SK-N-SH (cell line): ENCODE measurements around the gene PSD. TPM values are rescaled to one million over a fixed set of nuclear protein-coding genes. Genes with fewer than 3 reads are reported as not detected.

Experiments used
- CTCF ChIA-PET: fragments of 300-600, 350-600 bp; formaldehyde crosslinking; extraction: SDS; loops from one replicate; lab custom pipeline; 2021; lab: Yijun Ruan, JAX
- POLR2A ChIA-PET: fragments of 350-600 bp; sonication (Branson Sonifier 250); formaldehyde crosslinking; extraction: SDS; loops from one replicate; lab custom pipeline; 2020; ENCODE audit warnings: antibody characterized with exemption, inconsistent platforms; lab: Yijun Ruan, JAX
- DNase-seq: peaks from one replicate; pipeline ENCODE4 v3.0.0; 2012
- H2AFZ ChIP-seq: fragments of 200-600 bp; sonication (generic); 2 replicates; pipeline ENCODE4 v1.8.1; 2016; ENCODE audit warnings: antibody characterized with exemption, mild to moderate bottlenecking, low read depth
- H3F3A ChIP-seq: fragments of 200-600 bp; sonication (generic); replicated peaks from 2 replicates; pipeline ENCODE3; 2016; ENCODE audit warnings: antibody characterized with exemption, mild to moderate bottlenecking; ENCODE audit not compliant: insufficient read depth
- H3K27ac ChIP-seq, 2 experiments: fragments of 200-500 bp in 1 of 2; fragments of 200-600 bp in 1 of 2; sonication (Bioruptor generic) in 1 of 2; sonication (generic), shearing (Covaris generic) in 1 of 2; 2 replicates each; pipeline versions ENCODE4 v1.5.1 to v1.6.1; 2014 to 2016; ENCODE audit warnings: low read depth in 2 of 2, inconsistent platforms in 1 of 2, low read length in 1 of 2, mild to moderate bottlenecking in 1 of 2, mixed read lengths in 1 of 2
- H3K27me3 ChIP-seq: fragments of 200-600 bp; sonication (generic), shearing (Covaris generic); 2 replicates; pipeline ENCODE4 v1.6.1; 2016; ENCODE audit warnings: mixed run types; ENCODE audit not compliant: insufficient read depth
- H3K36me3 ChIP-seq, 2 experiments: fragments of 200-500 bp in 1 of 2; fragments of 200-600 bp in 1 of 2; sonication (Bioruptor generic) in 1 of 2; sonication (generic) in 1 of 2; replicated peaks in 1 of 2; 2 replicates each; pipeline versions ENCODE3 to v1.5.1; 2014 to 2016; ENCODE audit warnings: low read length in 1 of 2, mild to moderate bottlenecking in 1 of 2; ENCODE audit not compliant: insufficient read depth in 2 of 2, control insufficient read depth in 1 of 2
- H3K4me1 ChIP-seq, 2 experiments: fragments of 200-500 bp in 1 of 2; fragments of 200-600 bp in 1 of 2; sonication (Bioruptor generic) in 1 of 2; sonication (generic), shearing (Covaris generic) in 1 of 2; 2 replicates each; pipeline versions ENCODE4 v1.5.1 to v1.6.1; 2014 to 2016; ENCODE audit warnings: low read depth in 1 of 2, low read length in 1 of 2, mixed run types in 1 of 2; ENCODE audit not compliant: insufficient read depth in 2 of 2, control insufficient read depth in 1 of 2
- H3K4me2 ChIP-seq: fragments of 200-600 bp; sonication (generic), shearing (Covaris generic); 2 replicates; pipeline ENCODE4 v1.6.1; 2017; ENCODE audit warnings: mixed run types
- H3K4me3 ChIP-seq, 2 experiments: fragments of 200-500 bp in 1 of 2; fragments of 200-600 bp in 1 of 2; sonication (Bioruptor generic) in 1 of 2; sonication (generic), shearing (Covaris generic) in 1 of 2; 2 replicates each; pipeline versions ENCODE4 v1.5.1 to v1.8.1; 2014 to 2016; ENCODE audit warnings: low read depth in 2 of 2, inconsistent platforms in 1 of 2, low read length in 1 of 2, mild to moderate bottlenecking in 1 of 2, mixed read lengths in 1 of 2, moderate library complexity in 1 of 2
- H3K79me2 ChIP-seq: fragments of 200-600 bp; sonication (generic); 2 replicates; pipeline ENCODE4 v1.8.1; 2017; ENCODE audit warnings: mild to moderate bottlenecking; ENCODE audit not compliant: insufficient read depth
- H3K9ac ChIP-seq: fragments of 200-600 bp; sonication (generic); 2 replicates; pipeline ENCODE4 v1.6.1; 2017; ENCODE audit warnings: mixed run types
- H3K9me2 ChIP-seq: fragments of 200-600 bp; sonication (generic); 2 replicates; pipeline ENCODE4 v1.6.1; 2017; ENCODE audit warnings: mixed run types
- H3K9me3 ChIP-seq: fragments of 200-600 bp; sonication (generic); 2 replicates; pipeline ENCODE4 v1.6.1; 2017; ENCODE audit warnings: mixed run types, mild to moderate bottlenecking, moderate library complexity
- H4K20me1 ChIP-seq: fragments of 200-600 bp; sonication (generic); 2 replicates; pipeline ENCODE4 v1.6.1; 2017; ENCODE audit warnings: mild to moderate bottlenecking, mixed run types; ENCODE audit not compliant: insufficient read depth
- FOSL2 ChIP-seq: IDR thresholded peaks from 2 replicates; pipeline ENCODE4 v1.4.0; 2012; ENCODE audit warnings: low read depth, mild to moderate bottlenecking, moderate library complexity, borderline replicate concordance
- GABPA ChIP-seq: IDR thresholded peaks from 2 replicates; pipeline ENCODE4 v1.4.0; 2012; ENCODE audit warnings: low read depth, mild to moderate bottlenecking
- GATA2 ChIP-seq: sonication (generic); formaldehyde crosslinking; IDR thresholded peaks from 2 replicates; pipeline ENCODE4 v1.5.0; 2020; ENCODE audit warnings: mild to moderate bottlenecking, missing genetic modification reagents
- MEF2A ChIP-seq: IDR thresholded peaks from 2 replicates; pipeline ENCODE4 v1.4.0; 2012; ENCODE audit warnings: low read depth, borderline replicate concordance
- RAD21 ChIP-seq: IDR thresholded peaks from 2 replicates; pipeline ENCODE4 v1.6.1; 2012; ENCODE audit warnings: mild to moderate bottlenecking, low read length
- RXRA ChIP-seq: IDR thresholded peaks from 2 replicates; pipeline ENCODE4 v1.4.0; 2012; ENCODE audit warnings: low read depth, mild to moderate bottlenecking, borderline replicate concordance
- SIN3A ChIP-seq: IDR thresholded peaks from 2 replicates; pipeline ENCODE4 v1.6.1; 2012; ENCODE audit warnings: low read depth, mild to moderate bottlenecking, low read length, moderate library complexity, borderline replicate concordance
- SMC3 ChIP-seq: IDR thresholded peaks from 2 replicates; pipeline ENCODE4 v1.6.1; 2012; ENCODE audit warnings: low read depth, low read length, improper control_type of control experiment
- TEAD4 ChIP-seq: IDR thresholded peaks from 2 replicates; pipeline ENCODE4 v1.4.0; 2012; ENCODE audit warnings: mild to moderate bottlenecking, borderline replicate concordance; ENCODE audit not compliant: insufficient read depth
- WGBS: methylation state at CpG from one replicate; pipeline ENCODE4 v1.1.6; 2017; ENCODE audit warnings: low lambda C conversion rate; 5-methylcytosine and 5-hydroxymethylcytosine counted together
- polyA plus RNA-seq, 3 experiments: library from polyadenylated mRNA; depleted of rRNA; stranded (reverse); fragments of >200 nt; gene quantifications; 2 replicates each; pipeline ENCODE4 v1.2.3, GENCODE V29; 2012
- TF ChIP-seq, protein P1 (sequence below): fragments of 150-350 bp; IDR thresholded peaks from 2 replicates; pipeline ENCODE4 v1.6.1; 2016; ENCODE audit warnings: mild to moderate bottlenecking, low read depth, low read length
- TF ChIP-seq, protein P2 (sequence below): IDR thresholded peaks from 2 replicates; pipeline ENCODE4 v1.4.0; 2012; ENCODE audit warnings: low read depth

PSD gene
- polyA plus RNA-seq, 1 of the 3 experiments (the other 2 are of a cell fraction): 0.97 TPM

DNA sequence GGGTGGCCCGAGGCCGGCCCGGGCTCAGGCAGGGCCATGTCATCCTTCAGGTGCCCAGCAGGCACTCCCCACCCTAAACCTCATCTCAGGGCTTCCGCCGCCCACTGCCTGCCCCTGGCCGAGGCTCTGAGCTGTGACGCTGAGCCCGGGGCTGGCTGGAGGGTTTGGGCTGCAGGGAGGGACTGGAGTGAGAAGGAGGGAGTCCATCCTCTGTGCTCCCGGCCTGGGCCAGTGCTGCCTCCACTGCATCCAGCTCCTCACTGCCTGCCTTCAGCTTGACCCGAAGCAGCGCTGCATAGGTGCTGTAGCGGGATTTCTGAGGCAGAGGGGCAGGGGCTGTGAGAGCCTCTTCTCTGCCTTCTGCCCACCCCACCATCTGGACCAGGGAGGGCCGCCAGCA is 15.5 kb downstream of the PSD start:
- Histone ChIP-seq H3K27me3 (no peaks in the 10 kb centered on the region), H3K4me3 (no peak overlapping the region), H3K9me3 (no peaks in the 10 kb centered on the region), H3K27ac (no peak overlapping the region), H4K20me1 (no peaks in the 10 kb centered on the region), H3F3A (no peaks in the 10 kb centered on the region), H3K9ac (no peak overlapping the region), H3K9me2 (no peaks in the 10 kb centered on the region), H3K79me2 (no peaks in the 10 kb centered on the region), H3K4me2 (no peak overlapping the region), H2AFZ (no peak overlapping the region), H3K36me3 (no peaks in the 10 kb centered on the region), H3K4me1 (peaks cover 0 to 10% of the 10 kb centered on the region in 2 experiments; a peak in 1 of 4 replicates)
- POLR2A ChIA-PET: interaction anchor here (0.6 to 1.4 kb wide), 3 partner anchors 19 to 381 kb away, joined by 3 to 5 read pairs (median 4); no protein-coding TSS in a partner anchor
- CTCF ChIA-PET: interaction anchor here (0.6 to 16.5 kb wide), 19 partner anchors 9 to 256 kb away, joined by 3 to 359 read pairs (median 4); partner anchors contain the start of genes CUEDC2, ELOVL3, FBXL15 and NFKB2
- 66% methylated on average over 3 of the region's 13 CpGs for whole genome bisulfite sequencing
- no peak for DNase-seq
- no peak for TF ChIP-seq MEF2A
- no peak for TF ChIP-seq GABPA

DNA sequence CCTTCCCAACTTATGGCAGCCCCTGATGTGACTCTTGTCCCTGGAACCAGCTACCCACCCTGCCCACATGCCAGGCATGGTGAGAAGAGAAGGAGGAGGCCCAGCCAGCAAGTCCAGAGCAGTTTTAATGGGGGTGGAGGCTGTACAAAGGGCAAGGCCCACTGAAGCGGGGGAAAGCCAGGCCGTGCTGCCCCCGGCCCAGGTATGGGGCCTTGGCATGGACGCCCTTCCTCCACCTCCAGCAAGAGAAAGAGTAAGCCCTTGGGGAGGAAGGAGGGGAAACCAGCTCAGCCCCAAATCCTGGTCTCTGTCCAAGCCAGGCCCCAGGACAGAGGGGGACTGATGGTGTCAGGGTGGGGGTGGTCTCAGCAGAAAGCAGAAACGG is 16.1 kb downstream of the PSD start:
- Histone ChIP-seq H3K4me3 (no peak overlapping the region), H3K4me2 (no peak overlapping the region), H3K9me2 (no peaks in the 10 kb centered on the region), H4K20me1 (no peaks in the 10 kb centered on the region), H3K27me3 (no peaks in the 10 kb centered on the region), H3F3A (no peaks in the 10 kb centered on the region), H3K27ac (no peak overlapping the region), H2AFZ (no peak overlapping the region), H3K9ac (no peak overlapping the region), H3K36me3 (no peaks in the 10 kb centered on the region), H3K9me3 (no peaks in the 10 kb centered on the region), H3K79me2 (no peaks in the 10 kb centered on the region), H3K4me1 (peaks cover 0 to 6% of the 10 kb centered on the region in 2 experiments; a peak in 1 of 4 replicates)
- 79% methylated on average over 4 of the region's 5 CpGs for WGBS
- POLR2A ChIA-PET: no interaction called here
- CTCF ChIA-PET: interaction anchor here (1.3 to 16.5 kb wide), 8 partner anchors 8 to 256 kb away, joined by 3 to 359 read pairs (median 22); partner anchors contain the start of genes FBXL15, NFKB2 and PSD
- TF ChIP-seq FOSL2 (no peak), SIN3A (no peak), RXRA (no peak), GABPA (no peak), SMC3 (no peak), GATA2 (CRISPR knock-in tag) (no peak), RAD21 (no peak), TEAD4 (no peak)
- TF ChIP-seq, protein P1, sequence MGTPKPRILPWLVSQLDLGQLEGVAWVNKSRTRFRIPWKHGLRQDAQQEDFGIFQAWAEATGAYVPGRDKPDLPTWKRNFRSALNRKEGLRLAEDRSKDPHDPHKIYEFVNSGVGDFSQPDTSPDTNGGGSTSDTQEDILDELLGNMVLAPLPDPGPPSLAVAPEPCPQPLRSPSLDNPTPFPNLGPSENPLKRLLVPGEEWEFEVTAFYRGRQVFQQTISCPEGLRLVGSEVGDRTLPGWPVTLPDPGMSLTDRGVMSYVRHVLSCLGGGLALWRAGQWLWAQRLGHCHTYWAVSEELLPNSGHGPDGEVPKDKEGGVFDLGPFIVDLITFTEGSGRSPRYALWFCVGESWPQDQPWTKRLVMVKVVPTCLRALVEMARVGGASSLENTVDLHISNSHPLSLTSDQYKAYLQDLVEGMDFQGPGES: no peak
- TF ChIP-seq, protein P2, sequence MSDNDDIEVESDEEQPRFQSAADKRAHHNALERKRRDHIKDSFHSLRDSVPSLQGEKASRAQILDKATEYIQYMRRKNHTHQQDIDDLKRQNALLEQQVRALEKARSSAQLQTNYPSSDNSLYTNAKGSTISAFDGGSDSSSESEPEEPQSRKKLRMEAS: no peak
- DNase-seq: no peak
